K562 (cell line): Measurements from ENCODE around the gene IFI6. TPM values are rescaled to one million over a fixed set of nuclear protein-coding genes. Genes with fewer than 3 reads are reported as not detected.
A peak's percentile ranks its signal among the peaks of the same experiment; 100 is the strongest.

Experiments used
- ATAC-seq: fragments of 200-7000 bp; cut with Tn5 transposase; 3 replicates; pipeline ENCODE4 v1.9.1; 2020; ENCODE audit warnings: moderate library complexity
- BruUV-seq: library from RNA; stranded (reverse); fragments of 400-500 nt; replicated peaks from 2 replicates; lab custom pipeline; 2021; lab: Mats Ljungman, UMichigan
- CTCF ChIA-PET: fragments of 300-600 bp; formaldehyde crosslinking; extraction: SDS; loops from one replicate; lab custom pipeline; 2021; ENCODE audit warnings: low intra/inter-chr PET ratio; lab: Yijun Ruan, JAX
- POLR2A ChIA-PET: fragments of 300-600, 350-650 bp; sonication (Branson Sonifier 250); formaldehyde crosslinking; extraction: SDS; loops from one replicate; lab custom pipeline; 2021; ENCODE audit warnings: antibody characterized with exemption, inconsistent platforms; lab: Yijun Ruan, JAX
- DNase-seq, 4 experiments: peaks; one replicate each; pipeline versions ENCODE4 v3.0.0 to v3.0.0-alpha.2; 2011 to 2018; ENCODE audit warnings: low spot score in 3 of 4, mixed read lengths in 3 of 4; ENCODE audit errors: extremely low read depth in 1 of 4
- FAIRE-seq: peaks from 2 replicates; lab custom pipeline; 2011; peaks lifted over from hg19 to GRCh38; lab: Jason Lieb, UNC
- H2AFZ ChIP-seq: 2 replicates; pipeline ENCODE4 v1.6.0; 2011; ENCODE audit warnings: low read depth, low read length, control low read depth, inconsistent platforms
- H3K27ac ChIP-seq: fragments of 200-600 bp; 3 replicates; pipeline ENCODE4 v1.8.0; 2011; ENCODE audit warnings: low read depth, mild to moderate bottlenecking, control low read depth, inconsistent platforms, low read length, moderate library complexity, mixed read lengths; ENCODE audit errors: extremely low read depth
- H3K27me3 ChIP-seq, 2 experiments: fragments of 300-600 bp in 1 of 2; 2 replicates in 1 of 2; 3 replicates in 1 of 2; pipeline versions ENCODE4 v1.6.0 to v1.8.0; 2011; ENCODE audit warnings: inconsistent platforms in 2 of 2, low read length in 2 of 2, mild to moderate bottlenecking in 1 of 2, mixed read lengths in 1 of 2, moderate library complexity in 1 of 2; ENCODE audit not compliant: control insufficient read depth in 2 of 2, insufficient read depth in 2 of 2
- H3K36me3 ChIP-seq: fragments of 300-600 bp; 3 replicates; pipeline ENCODE4 v1.8.0; 2011; ENCODE audit warnings: mild to moderate bottlenecking, low read length, inconsistent platforms; ENCODE audit not compliant: control insufficient read depth, insufficient read depth
- H3K4me1 ChIP-seq, 2 experiments: fragments of 200-600 bp in 1 of 2; replicated peaks in 1 of 2; 2 replicates in 1 of 2; 3 replicates in 1 of 2; pipeline versions ENCODE4 v1.5.1 to v1.8.0; 2011; ENCODE audit warnings: inconsistent platforms in 2 of 2, low read length in 2 of 2, mild to moderate bottlenecking in 1 of 2, mixed read lengths in 1 of 2, moderate library complexity in 1 of 2; ENCODE audit not compliant: control insufficient read depth in 2 of 2, insufficient read depth in 2 of 2
- H3K4me2 ChIP-seq: 2 replicates; pipeline ENCODE4 v1.6.1; 2011; ENCODE audit warnings: low read length, control low read depth, inconsistent platforms, mixed read lengths; ENCODE audit not compliant: insufficient read depth
- H3K4me3 ChIP-seq: fragments of 200-600 bp; sonication (generic), shearing (Covaris generic); 2 replicates; pipeline ENCODE4 v1.5.1; 2016; ENCODE audit warnings: control low read depth, inconsistent platforms
- H3K79me2 ChIP-seq: fragments of 200-600 bp; 3 replicates; pipeline ENCODE4 v1.8.0; 2011; ENCODE audit warnings: low read length, inconsistent platforms; ENCODE audit not compliant: control insufficient read depth, insufficient read depth
- H3K9ac ChIP-seq, 2 experiments: 2 replicates each; pipeline versions ENCODE4 v1.6.0 to v1.6.1; 2011; ENCODE audit warnings: low read depth in 2 of 2, low read length in 2 of 2, control low read depth in 1 of 2, inconsistent platforms in 1 of 2, mild to moderate bottlenecking in 1 of 2, mixed read lengths in 1 of 2; ENCODE audit not compliant: insufficient read depth in 1 of 2
- H3K9me1 ChIP-seq: one replicate; pipeline ENCODE4 v1.6.0; 2011; ENCODE audit warnings: inconsistent platforms, mild to moderate bottlenecking, low read length, moderate library complexity; ENCODE audit not compliant: control insufficient read depth, insufficient read depth
- H3K9me3 ChIP-seq: replicated peaks from 2 replicates; pipeline ENCODE4 v1.5.1; 2011; ENCODE audit warnings: low read depth, low read length, inconsistent platforms; ENCODE audit not compliant: control insufficient read depth, insufficient read depth
- H4K20me1 ChIP-seq: replicated peaks from 2 replicates; pipeline ENCODE4 v1.6.1; 2011; ENCODE audit warnings: low read length, inconsistent platforms, mixed read lengths; ENCODE audit not compliant: control insufficient read depth, insufficient read depth
- CTBP1 ChIP-seq: fragments of 450-650 bp; IDR thresholded peaks from 2 replicates; pipeline ENCODE4 v1.6.1; 2016; ENCODE audit warnings: borderline replicate concordance
- EP400 ChIP-seq: fragments of 450-650 bp; IDR thresholded peaks from 2 replicates; pipeline ENCODE4 v1.6.1; 2017; ENCODE audit warnings: antibody characterized with exemption, mild to moderate bottlenecking, moderate library complexity
- GABPA ChIP-seq: fragments of 200-800 bp; sonication (Bioruptor generic); conservative IDR thresholded peaks from 2 replicates; pipeline ENCODE4 v1.6.1; 2016; ENCODE audit warnings: low read depth, missing genetic modification characterization, missing compliant biosample characterization
- PHF21A ChIP-seq: fragments of 450-650 bp; IDR thresholded peaks from 2 replicates; pipeline ENCODE4 v1.6.1; 2017; ENCODE audit warnings: low read depth, borderline replicate concordance
- PHF8 ChIP-seq: fragments of 200-600 bp; sonication (generic); IDR thresholded peaks from 2 replicates; pipeline ENCODE4 v1.6.1; 2012; ENCODE audit warnings: mixed run types, mild to moderate bottlenecking, inconsistent platforms, low read length, moderate library complexity, borderline replicate concordance
- POLR2G ChIP-seq: fragments of 200-400 bp; formaldehyde crosslinking; IDR thresholded peaks from 2 replicates; pipeline ENCODE4 v1.6.1; 2017; ENCODE audit warnings: low read depth, mild to moderate bottlenecking, antibody characterized with exemption, low read length, moderate library complexity
- RBFOX2 ChIP-seq: fragments of 200-400 bp; formaldehyde crosslinking; IDR thresholded peaks from 2 replicates; pipeline ENCODE4 v1.6.1; 2017; ENCODE audit warnings: low read depth, mild to moderate bottlenecking, low read length, moderate library complexity
- ZBTB1 ChIP-seq: sonication (generic); formaldehyde crosslinking; IDR thresholded peaks from 2 replicates; pipeline ENCODE4 v1.8.1; 2023; ENCODE audit warnings: missing genetic modification reagents, low read depth, mild to moderate bottlenecking, borderline replicate concordance
- ZBTB33 ChIP-seq: sonication (generic); formaldehyde crosslinking; IDR thresholded peaks from 2 replicates; pipeline ENCODE4 v1.8.1; 2023; ENCODE audit warnings: mild to moderate bottlenecking, missing genetic modification reagents
- ZFX ChIP-seq: sonication (generic); formaldehyde crosslinking; IDR thresholded peaks from 2 replicates; pipeline ENCODE4 v1.8.0; 2022; ENCODE audit warnings: mild to moderate bottlenecking, missing genetic modification reagents, moderate library complexity
- WGBS: fragments of 100-300 bp; shearing (Covaris generic); methylation state at CpG from one replicate; pipeline ENCODE4 v1.1.6; 2016; ENCODE audit warnings: low coverage, mixed read lengths; ENCODE audit not compliant: insufficient coverage; ENCODE audit errors: missing lambda C conversion rate; 5-methylcytosine and 5-hydroxymethylcytosine counted together
- in situ Hi-C: fragments of 300-500 bp; cut with MboI; formaldehyde crosslinking; loops from 4 replicates; pipeline ENCODE4 v1.15.0; 2018; ENCODE audit warnings: inconsistent platforms, mixed read lengths
- intact Hi-C: fragments of 100-400 bp; cut with micrococcal nuclease; formaldehyde crosslinking; loops from 2 replicates; pipeline ENCODE4 v1.14.2; 2022
- polyA plus RNA-seq, 8 experiments: library from polyadenylated mRNA; depleted of rRNA in 4 of 8; stranded (reverse) in 5 of 8; unstranded in 3 of 8; fragments of >200 nt; fragmentation: Nextera tagmentation in 2 of 8; fragmentation: Illumina TruSeq in 1 of 8; extraction: Ambion mirVana in 2 of 8; extraction: Trizol in 1 of 8; gene quantifications; 2 replicates each; pipeline versions ENCODE4 v1.2.1 to v1.2.3, GENCODE V29; 2011 to 2014; ENCODE audit warnings: inconsistent platforms in 1 of 8, missing spikeins in 1 of 8
- total RNA-seq, 7 experiments: library from RNA; depleted of rRNA in 6 of 7; stranded (reverse); fragments of >200 nt in 6 of 7; fragmentation: Illumina TruSeq in 2 of 7; extraction: Trizol in 2 of 7; gene quantifications; 2 replicates each; pipeline versions ENCODE4 v1.2.1 to v1.2.3, GENCODE V29; 2011 to 2021; ENCODE audit warnings: low replicate concordance in 1 of 7
- TF ChIP-seq, protein P1 (sequence below): fragments of 450-650 bp; formaldehyde crosslinking; conservative IDR thresholded peaks from 2 replicates; pipeline ENCODE4 v1.4.0; 2022; ENCODE audit warnings: mild to moderate bottlenecking, missing genetic modification characterization
- TF ChIP-seq, protein P2 (sequence below): conservative IDR thresholded peaks from 2 replicates; pipeline ENCODE4 v1.6.1; 2011; ENCODE audit warnings: low read depth, mild to moderate bottlenecking, low read length; ENCODE audit not compliant: control insufficient read depth
- TF ChIP-seq, protein P3 (sequence below): fragments of 200-800 bp; sonication (Bioruptor generic); IDR thresholded peaks from 2 replicates; pipeline ENCODE4 v1.6.1; 2017; ENCODE audit warnings: missing genetic modification characterization, missing compliant biosample characterization

Gene IFI6
- total and polyA plus RNA-seq, 9 of the 15 experiments (the other 6 are each of a cell fraction or from before 2014, with no cell fraction given) = 0.17 to 4.5 (median 2.2) TPM

- H4K20me1 ChIP-seq = no peaks in the 10 kb centered on the region
- 33% methylated on average over 45 of the region's 63 CpGs for WGBS
- H3K36me3 ChIP-seq = no peaks in the 10 kb centered on the region
- H3K9me3 ChIP-seq = no peaks in the 10 kb centered on the region
- DNase-seq = peak in 2 of 4 experiments; percentile 68
- POLR2A ChIA-PET = interaction anchor here (0.6 to 1.2 kb wide), 2 partner anchors 12 to 15 kb away, joined by 4 to 5 read pairs; no protein-coding TSS in a partner anchor
- intact Hi-C loops = no loop called here
- H3K27me3 ChIP-seq = peaks cover 6 to 20% of the 10 kb centered on the region in 2 experiments; a peak in 3 of 5 replicates
- H2AFZ ChIP-seq = peak overlapping the region; percentile 37
- no peak for FAIRE-seq
- H3K9me1 ChIP-seq = no peaks in the 10 kb centered on the region
- peak overlapping the region; percentile 15; the same call in 1 of the 2 replicates for H3K4me3 ChIP-seq
- no peak overlapping the region for H3K27ac ChIP-seq
- H3K79me2 ChIP-seq = no peaks in the 10 kb centered on the region
- peak overlapping the region; percentile 36 for H3K4me2 ChIP-seq
- in situ Hi-C loops = no loop called here
- no TSS peak for BruUV-seq
- CTCF ChIA-PET = interaction anchor here (0.6 kb wide), 1 partner anchor 980 kb away, joined by 4 read pairs; no protein-coding TSS in a partner anchor
- peak; percentile 38 for ATAC-seq
- peak overlapping the region in 1 of 2 experiments; percentile 79; a peak in 3 of 4 replicates for H3K9ac ChIP-seq
- peaks cover 13 to 17% of the 10 kb centered on the region in 2 experiments; a peak in 4 of 5 replicates for H3K4me1 ChIP-seq
- TF ChIP-seq POLR2G (peak; percentile 58), EP400 (no peak), CTBP1 (0 out of 2 replicates have a peak, but pooled peaks have one; percentile 11), PHF8 (peak; percentile 25; the same call in 1 of the 2 replicates), RBFOX2 (peak; percentile 28; the same call in 1 of the 2 replicates), ZBTB1 (CRISPR knock-in tag) (0 out of 2 replicates have a peak, but pooled peaks have one; percentile 33), ZFX (CRISPR knock-in tag) (peak; percentile 63), ZBTB33 (CRISPR knock-in tag) (peak; percentile 84), GABPA (tag) (peak; percentile 50; the same call in 1 of the 2 replicates), PHF21A (no peak)
- TF ChIP-seq, protein P1, sequence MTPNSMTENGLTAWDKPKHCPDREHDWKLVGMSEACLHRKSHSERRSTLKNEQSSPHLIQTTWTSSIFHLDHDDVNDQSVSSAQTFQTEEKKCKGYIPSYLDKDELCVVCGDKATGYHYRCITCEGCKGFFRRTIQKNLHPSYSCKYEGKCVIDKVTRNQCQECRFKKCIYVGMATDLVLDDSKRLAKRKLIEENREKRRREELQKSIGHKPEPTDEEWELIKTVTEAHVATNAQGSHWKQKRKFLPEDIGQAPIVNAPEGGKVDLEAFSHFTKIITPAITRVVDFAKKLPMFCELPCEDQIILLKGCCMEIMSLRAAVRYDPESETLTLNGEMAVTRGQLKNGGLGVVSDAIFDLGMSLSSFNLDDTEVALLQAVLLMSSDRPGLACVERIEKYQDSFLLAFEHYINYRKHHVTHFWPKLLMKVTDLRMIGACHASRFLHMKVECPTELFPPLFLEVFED (CRISPR knock-in tag) = peak; percentile 58; the same call in 1 of the 2 replicates
- TF ChIP-seq, protein P2, sequence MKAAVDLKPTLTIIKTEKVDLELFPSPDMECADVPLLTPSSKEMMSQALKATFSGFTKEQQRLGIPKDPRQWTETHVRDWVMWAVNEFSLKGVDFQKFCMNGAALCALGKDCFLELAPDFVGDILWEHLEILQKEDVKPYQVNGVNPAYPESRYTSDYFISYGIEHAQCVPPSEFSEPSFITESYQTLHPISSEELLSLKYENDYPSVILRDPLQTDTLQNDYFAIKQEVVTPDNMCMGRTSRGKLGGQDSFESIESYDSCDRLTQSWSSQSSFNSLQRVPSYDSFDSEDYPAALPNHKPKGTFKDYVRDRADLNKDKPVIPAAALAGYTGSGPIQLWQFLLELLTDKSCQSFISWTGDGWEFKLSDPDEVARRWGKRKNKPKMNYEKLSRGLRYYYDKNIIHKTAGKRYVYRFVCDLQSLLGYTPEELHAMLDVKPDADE = 0 out of 2 replicates have a peak, but pooled peaks have one; percentile 35
- TF ChIP-seq, protein P3, sequence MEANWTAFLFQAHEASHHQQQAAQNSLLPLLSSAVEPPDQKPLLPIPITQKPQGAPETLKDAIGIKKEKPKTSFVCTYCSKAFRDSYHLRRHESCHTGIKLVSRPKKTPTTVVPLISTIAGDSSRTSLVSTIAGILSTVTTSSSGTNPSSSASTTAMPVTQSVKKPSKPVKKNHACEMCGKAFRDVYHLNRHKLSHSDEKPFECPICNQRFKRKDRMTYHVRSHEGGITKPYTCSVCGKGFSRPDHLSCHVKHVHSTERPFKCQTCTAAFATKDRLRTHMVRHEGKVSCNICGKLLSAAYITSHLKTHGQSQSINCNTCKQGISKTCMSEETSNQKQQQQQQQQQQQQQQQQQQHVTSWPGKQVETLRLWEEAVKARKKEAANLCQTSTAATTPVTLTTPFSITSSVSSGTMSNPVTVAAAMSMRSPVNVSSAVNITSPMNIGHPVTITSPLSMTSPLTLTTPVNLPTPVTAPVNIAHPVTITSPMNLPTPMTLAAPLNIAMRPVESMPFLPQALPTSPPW (CRISPR knock-in tag) = 0 out of 2 replicates have a peak, but pooled peaks have one; percentile 22
Observed at GRCh38 chr1:27634177-27634984, 37.6 kb downstream of the IFI6 start.
